HG03520 (cell line): Measurements from ENCODE around the gene RENBP.

Experiments
- ATAC-seq: cut with Tn5 transposase; IDR thresholded peaks from one replicate; pipeline ENCODE4 v1.9.1; 2021; ENCODE audit warnings: mild to moderate bottlenecking, moderate library complexity; ENCODE audit not compliant: unreplicated experiment

Gene RENBP

GRCh38 chrX:153954558-153955227 lies 10.2 kb upstream of the RENBP start:
- ATAC-seq: no peak

DNA sequence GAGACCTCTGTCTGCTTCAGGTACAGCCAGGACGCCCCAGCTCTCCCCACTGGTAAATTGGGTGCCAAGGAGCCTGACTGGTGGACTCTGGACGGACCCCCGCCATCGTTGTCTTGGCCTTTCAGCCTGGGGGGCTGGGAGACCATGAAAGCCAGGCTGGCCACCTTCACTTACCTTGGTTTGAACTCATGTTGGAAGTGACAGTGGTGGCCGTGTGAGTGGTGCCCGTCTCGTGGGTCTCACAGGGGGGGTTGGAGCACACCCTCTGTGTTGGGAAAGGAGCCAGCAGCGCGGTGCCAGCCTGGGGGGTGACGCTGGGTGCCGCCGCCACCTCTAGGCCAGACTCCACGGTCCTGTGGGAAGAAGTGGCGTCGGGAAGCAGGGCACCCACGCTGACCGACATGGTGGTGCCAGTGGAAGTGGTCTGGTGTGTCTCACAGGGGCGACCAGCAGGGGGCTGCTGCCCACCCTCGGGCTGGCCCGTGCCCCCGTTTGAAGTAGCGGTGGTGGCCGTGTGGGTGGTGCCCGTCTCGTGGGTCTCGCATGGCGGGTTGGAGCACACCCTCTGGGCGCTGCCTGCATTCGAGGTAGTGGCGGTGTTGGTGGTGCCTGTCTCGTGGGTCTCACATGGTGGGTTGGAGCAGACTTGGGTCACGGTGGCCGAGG lies 9.6 kb upstream of the RENBP start:
- ATAC-seq: no peak

DNA sequence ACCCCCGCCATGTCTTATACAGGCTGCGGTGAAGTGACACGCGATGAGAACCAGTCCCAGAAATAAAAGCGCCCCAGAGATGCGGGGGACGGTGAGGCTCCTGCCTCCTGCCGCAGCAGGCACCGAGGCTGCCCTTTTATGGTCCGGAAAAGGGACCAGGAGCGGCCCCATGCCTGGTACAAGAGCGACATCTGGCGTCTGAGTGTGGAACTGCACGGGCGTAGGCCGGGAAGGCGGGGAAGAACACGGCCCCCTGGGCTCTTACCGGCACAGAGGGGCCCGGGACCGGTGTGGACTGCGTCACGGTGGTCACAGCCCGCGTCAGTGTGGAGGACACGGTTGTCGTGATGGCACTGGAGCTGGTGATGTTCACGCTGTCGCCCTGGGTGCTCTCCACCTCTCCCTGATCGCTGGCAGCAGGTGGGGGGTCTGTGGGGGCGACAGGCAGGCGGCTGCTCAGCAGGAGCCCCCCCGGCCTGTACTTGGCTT lies 8.9 kb upstream of the RENBP start:
- peak; percentile 45 for ATAC-seq

- ATAC-seq: no peak
Measured at GRCh38 chrX:153952373-153953026, 8.1 kb upstream of the RENBP start.

- ATAC-seq: no peak
Measured at GRCh38 chrX:153951683-153952372, 7.4 kb upstream of the RENBP start.

- no peak for ATAC-seq
Measured at GRCh38 chrX:153950127-153950526, 5.7 kb upstream of the RENBP start.

GRCh38 chrX:153948847-153949805 lies 4.7 kb upstream of the RENBP start:
- no peak for ATAC-seq

GRCh38 chrX:153948002-153948466 lies 3.6 kb upstream of the RENBP start:
- ATAC-seq: no peak

GRCh38 chrX:153947009-153947769 lies 2.7 kb upstream of the RENBP start:
- peak; percentile 83 for ATAC-seq

DNA sequence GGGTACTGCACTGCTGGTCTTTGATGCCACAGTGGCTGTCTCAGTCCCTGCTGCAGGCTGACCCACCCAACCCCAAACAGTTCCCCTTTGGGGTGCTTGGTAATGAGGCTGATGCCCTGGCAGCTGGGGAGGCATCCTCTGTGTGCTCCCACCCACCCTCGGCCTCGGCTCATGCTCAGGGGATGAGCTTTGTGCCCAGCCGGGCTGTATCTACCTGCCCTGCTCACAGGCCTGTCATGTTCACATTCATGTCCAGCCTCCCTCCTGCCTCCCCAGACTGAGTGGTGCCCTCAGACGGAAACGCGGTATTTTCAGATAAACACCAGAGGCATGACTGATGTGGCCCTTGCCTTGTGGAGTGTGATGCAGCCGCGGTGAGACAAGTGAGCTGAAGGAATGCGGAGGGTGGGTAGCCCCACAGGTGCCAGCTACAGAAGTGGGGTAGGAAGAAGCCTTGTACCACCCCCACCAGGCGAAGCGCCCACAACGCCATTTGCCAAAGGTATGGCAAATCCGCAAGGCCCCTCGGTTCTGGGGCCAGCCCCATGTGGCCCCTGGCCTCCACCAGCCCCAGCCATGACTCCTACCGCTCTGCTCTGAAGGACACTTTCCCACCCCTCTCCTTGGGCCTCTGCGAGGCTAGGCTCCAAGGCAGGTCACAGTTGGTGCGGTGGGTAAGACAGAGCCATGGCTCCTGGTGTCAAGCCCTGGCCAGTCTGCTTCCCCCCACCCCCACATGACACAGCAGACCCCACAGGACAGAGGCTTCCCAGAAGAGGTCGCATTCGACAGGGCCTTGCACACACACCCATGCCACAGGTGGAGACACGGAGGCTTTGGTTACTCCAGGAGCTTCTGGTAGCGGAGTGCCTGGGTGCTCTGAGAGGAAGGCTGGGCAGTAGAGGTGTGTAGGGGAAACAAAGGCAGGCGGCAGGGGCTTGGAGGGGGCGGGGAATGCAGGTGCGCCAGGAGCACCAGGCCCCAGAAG lies 1.8 kb upstream of the RENBP start:
- no peak for ATAC-seq

GRCh38 chrX:153944800-153945150 lies 332 bp upstream of the RENBP start:
- no peak for ATAC-seq

- ATAC-seq: no peak
Measured at GRCh38 chrX:153941336-153942252, 2.8 kb downstream of the RENBP start.

GRCh38 chrX:153939573-153939972 lies 4.9 kb downstream of the RENBP start:
- ATAC-seq: no peak

GRCh38 chrX:153938226-153938786 lies 6.1 kb downstream of the RENBP start:
- no peak for ATAC-seq

DNA sequence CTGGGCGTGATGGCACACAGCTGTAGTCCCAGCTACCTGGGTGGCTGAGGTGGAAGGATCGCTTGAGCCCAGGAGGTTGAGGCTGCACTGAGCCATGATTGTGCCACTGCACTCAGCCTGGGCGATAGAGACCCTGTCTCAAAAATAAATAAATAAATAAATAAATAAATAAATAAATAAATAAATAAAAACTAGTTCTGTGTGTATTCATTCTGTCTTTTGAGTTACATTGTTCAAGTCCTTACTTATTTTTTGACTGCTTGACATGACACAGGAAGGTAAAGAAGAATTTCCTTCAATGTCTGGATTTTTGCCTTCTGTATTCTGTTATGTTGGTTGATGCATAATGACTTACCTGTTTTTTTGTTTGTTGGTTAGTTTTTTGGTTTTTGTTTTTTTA lies 7.4 kb downstream of the RENBP start:
- ATAC-seq: no peak

- no peak for ATAC-seq
Measured at GRCh38 chrX:153935326-153935851, 9.1 kb downstream of the RENBP start.
